Neural cell (in vitro differentiated cells): ENCODE results near the gene PXMP2. TPM values are rescaled to one million over a fixed set of nuclear protein-coding genes. Genes with fewer than 3 reads are reported as not detected.
"Not testable (repeated sequence)": the region's sequence is repeated elsewhere in the genome, so short reads cannot be mapped to it uniquely, and the experiment has no call there.

ENCODE experiments used
- H2AFZ ChIP-seq: fragments of 200-600, 300-800 bp; sonication (generic), shearing (Covaris generic); 2 replicates; pipeline ENCODE4 v1.6.0; 2014; ENCODE audit warnings: low read depth, mild to moderate bottlenecking, antibody characterized with exemption, low read length, moderate library complexity
- H3F3A ChIP-seq: fragments of 200-600 bp; shearing (Covaris generic); 2 replicates; pipeline ENCODE4 v1.6.1; 2016; ENCODE audit warnings: mild to moderate bottlenecking, moderate library complexity, mixed read lengths, antibody characterized with exemption, low read length; ENCODE audit not compliant: insufficient read depth, poor library complexity, severe bottlenecking
- H3K27ac ChIP-seq: fragments of 200-600, 300-800 bp; sonication (generic), shearing (Covaris generic); 2 replicates; pipeline ENCODE4 v1.5.1; 2014; ENCODE audit warnings: mild to moderate bottlenecking, low read length, moderate library complexity
- H3K27me3 ChIP-seq: fragments of 300-800, 200-600 bp; sonication (generic), shearing (Covaris generic); 2 replicates; pipeline ENCODE4 v1.6.0; 2014; ENCODE audit warnings: mild to moderate bottlenecking, low read depth, low read length, moderate library complexity; ENCODE audit not compliant: insufficient read depth
- H3K36me3 ChIP-seq: fragments of 300-800, 200-600 bp; sonication (generic), shearing (Covaris generic); 2 replicates; pipeline ENCODE4 v1.5.1; 2014; ENCODE audit warnings: mild to moderate bottlenecking, antibody characterized with exemption, low read length, moderate library complexity; ENCODE audit not compliant: insufficient read depth
- H3K4me2 ChIP-seq: fragments of 300-800, 200-600 bp; sonication (generic), shearing (Covaris generic); 2 replicates; pipeline ENCODE4 v1.6.0; 2014; ENCODE audit warnings: mild to moderate bottlenecking, low read length
- H3K4me3 ChIP-seq: fragments of 300-800, 200-600 bp; sonication (generic), shearing (Covaris generic); 2 replicates; pipeline ENCODE4 v1.5.1; 2014; ENCODE audit warnings: mild to moderate bottlenecking, low read length, moderate library complexity
- H3K79me2 ChIP-seq: fragments of 200-600 bp; shearing (Covaris generic); replicated peaks from 2 replicates; pipeline ENCODE4 v1.6.0; 2014; ENCODE audit warnings: mild to moderate bottlenecking, low read length, moderate library complexity; ENCODE audit not compliant: insufficient read depth
- H3K9ac ChIP-seq: fragments of 300-800, 200-600 bp; sonication (generic), shearing (Covaris generic); 2 replicates; pipeline ENCODE4 v1.6.1; 2016; ENCODE audit warnings: mild to moderate bottlenecking, low read length, mixed read lengths
- H3K9me2 ChIP-seq: fragments of 200-600 bp; shearing (Covaris generic); 2 replicates; pipeline ENCODE4 v1.6.1; 2016; ENCODE audit warnings: mild to moderate bottlenecking, low read length, mixed read lengths; ENCODE audit not compliant: insufficient read depth
- H3K9me3 ChIP-seq: fragments of 200-600, 300-800 bp; sonication (generic), shearing (Covaris generic); 2 replicates; pipeline ENCODE4 v1.6.1; 2016; ENCODE audit warnings: mild to moderate bottlenecking, mixed run types, low read length, moderate library complexity, mixed read lengths
- H4K20me1 ChIP-seq: fragments of 200-600 bp; shearing (Covaris generic); 2 replicates; pipeline ENCODE4 v1.6.1; 2016; ENCODE audit warnings: mild to moderate bottlenecking, mixed run types; ENCODE audit not compliant: insufficient read depth
- EP300 ChIP-seq: fragments of 450-650 bp; conservative IDR thresholded peaks from 2 replicates; pipeline ENCODE4 v1.6.1; 2014; ENCODE audit warnings: antibody characterized with exemption, mild to moderate bottlenecking, moderate library complexity; ENCODE audit not compliant: poor library complexity, severe bottlenecking
- EZH2 ChIP-seq: fragments of 200-600, 300-800 bp; shearing (Covaris generic), sonication (generic); IDR thresholded peaks from 2 replicates; pipeline ENCODE4 v1.6.1; 2014; ENCODE audit warnings: antibody characterized with exemption, low read length, borderline replicate concordance, mild to moderate bottlenecking; ENCODE audit not compliant: insufficient read depth, poor library complexity, severe bottlenecking
- MXI1 ChIP-seq: fragments of 450-650 bp; conservative IDR thresholded peaks from 2 replicates; pipeline ENCODE4 v1.6.1; 2014; ENCODE audit warnings: antibody characterized with exemption, mild to moderate bottlenecking; ENCODE audit not compliant: poor library complexity, severe bottlenecking
- POLR2AphosphoS5 ChIP-seq: IDR thresholded peaks from 2 replicates; pipeline ENCODE4 v1.6.1; 2012
- RAD21 ChIP-seq: fragments of 450-650 bp; conservative IDR thresholded peaks from 2 replicates; pipeline ENCODE4 v1.6.1; 2014; ENCODE audit warnings: antibody characterized with exemption, mild to moderate bottlenecking, moderate library complexity
- SMC3 ChIP-seq: fragments of 450-650 bp; conservative IDR thresholded peaks from 2 replicates; pipeline ENCODE4 v1.6.1; 2014; ENCODE audit warnings: antibody characterized with exemption, mild to moderate bottlenecking, moderate library complexity; ENCODE audit not compliant: poor library complexity
- TAF1 ChIP-seq: IDR thresholded peaks from 2 replicates; pipeline ENCODE4 v1.6.1; 2012; ENCODE audit warnings: low read depth
- polyA plus RNA-seq: library from polyadenylated mRNA; depleted of rRNA; stranded (reverse); fragments of >200 nt; gene quantifications from 2 replicates; pipeline ENCODE4 v1.2.3, GENCODE V29; 2014
- TF ChIP-seq, protein P1 (sequence below): IDR thresholded peaks from 2 replicates; pipeline ENCODE4 v1.6.1; 2012; ENCODE audit warnings: borderline replicate concordance
- TF ChIP-seq, protein P2 (sequence below): fragments of 450-650 bp; IDR thresholded peaks from 2 replicates; pipeline ENCODE4 v1.5.1; 2014; ENCODE audit warnings: antibody characterized with exemption, mild to moderate bottlenecking, moderate library complexity; ENCODE audit not compliant: poor library complexity, severe bottlenecking

PXMP2 gene
- polyA plus RNA-seq, 1 donor from 2014 or later = 95.8 TPM

DNA sequence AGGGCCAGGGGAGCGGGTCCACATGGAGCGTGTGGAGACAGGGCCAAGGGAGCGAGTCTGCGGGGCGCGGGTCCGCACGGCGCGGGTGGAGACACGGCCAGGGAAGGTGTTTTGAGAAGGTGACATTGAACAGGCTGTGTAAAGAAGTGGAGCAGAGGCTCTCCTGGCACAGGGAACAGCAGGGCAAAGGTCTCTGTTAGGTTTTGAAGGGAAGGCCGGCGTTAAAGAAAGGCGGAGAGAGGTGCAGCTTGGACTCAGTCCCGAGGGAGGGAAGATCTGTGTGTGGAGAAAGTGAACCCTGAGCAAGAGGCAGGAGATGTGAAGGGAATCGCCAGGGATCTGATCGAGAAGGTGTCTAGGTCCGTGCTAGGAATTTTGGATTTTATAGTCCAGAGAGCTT lies 1.8 kb downstream of the PXMP2 start:
- Histone ChIP-seq H3K9ac (no peak overlapping the region), H3F3A (no peaks in the 10 kb centered on the region), H3K27me3 (peaks cover 3% of the 10 kb centered on the region), H3K9me3 (no peaks in the 10 kb centered on the region), H3K4me2 (no peak overlapping the region), H3K79me2 (peaks cover 9% of the 10 kb centered on the region), H3K4me3 (peak overlapping the region; percentile 60), H4K20me1 (no peaks in the 10 kb centered on the region), H2AFZ (no peak overlapping the region), H3K27ac (no peak overlapping the region), H3K36me3 (no peaks in the 10 kb centered on the region), H3K9me2 (no peaks in the 10 kb centered on the region)
- no peak for TF ChIP-seq MXI1
- no peak for TF ChIP-seq POLR2AphosphoS5
- no peak for TF ChIP-seq EZH2
- TF ChIP-seq, protein P1, sequence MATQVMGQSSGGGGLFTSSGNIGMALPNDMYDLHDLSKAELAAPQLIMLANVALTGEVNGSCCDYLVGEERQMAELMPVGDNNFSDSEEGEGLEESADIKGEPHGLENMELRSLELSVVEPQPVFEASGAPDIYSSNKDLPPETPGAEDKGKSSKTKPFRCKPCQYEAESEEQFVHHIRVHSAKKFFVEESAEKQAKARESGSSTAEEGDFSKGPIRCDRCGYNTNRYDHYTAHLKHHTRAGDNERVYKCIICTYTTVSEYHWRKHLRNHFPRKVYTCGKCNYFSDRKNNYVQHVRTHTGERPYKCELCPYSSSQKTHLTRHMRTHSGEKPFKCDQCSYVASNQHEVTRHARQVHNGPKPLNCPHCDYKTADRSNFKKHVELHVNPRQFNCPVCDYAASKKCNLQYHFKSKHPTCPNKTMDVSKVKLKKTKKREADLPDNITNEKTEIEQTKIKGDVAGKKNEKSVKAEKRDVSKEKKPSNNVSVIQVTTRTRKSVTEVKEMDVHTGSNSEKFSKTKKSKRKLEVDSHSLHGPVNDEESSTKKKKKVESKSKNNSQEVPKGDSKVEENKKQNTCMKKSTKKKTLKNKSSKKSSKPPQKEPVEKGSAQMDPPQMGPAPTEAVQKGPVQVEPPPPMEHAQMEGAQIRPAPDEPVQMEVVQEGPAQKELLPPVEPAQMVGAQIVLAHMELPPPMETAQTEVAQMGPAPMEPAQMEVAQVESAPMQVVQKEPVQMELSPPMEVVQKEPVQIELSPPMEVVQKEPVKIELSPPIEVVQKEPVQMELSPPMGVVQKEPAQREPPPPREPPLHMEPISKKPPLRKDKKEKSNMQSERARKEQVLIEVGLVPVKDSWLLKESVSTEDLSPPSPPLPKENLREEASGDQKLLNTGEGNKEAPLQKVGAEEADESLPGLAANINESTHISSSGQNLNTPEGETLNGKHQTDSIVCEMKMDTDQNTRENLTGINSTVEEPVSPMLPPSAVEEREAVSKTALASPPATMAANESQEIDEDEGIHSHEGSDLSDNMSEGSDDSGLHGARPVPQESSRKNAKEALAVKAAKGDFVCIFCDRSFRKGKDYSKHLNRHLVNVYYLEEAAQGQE = no peak

DNA sequence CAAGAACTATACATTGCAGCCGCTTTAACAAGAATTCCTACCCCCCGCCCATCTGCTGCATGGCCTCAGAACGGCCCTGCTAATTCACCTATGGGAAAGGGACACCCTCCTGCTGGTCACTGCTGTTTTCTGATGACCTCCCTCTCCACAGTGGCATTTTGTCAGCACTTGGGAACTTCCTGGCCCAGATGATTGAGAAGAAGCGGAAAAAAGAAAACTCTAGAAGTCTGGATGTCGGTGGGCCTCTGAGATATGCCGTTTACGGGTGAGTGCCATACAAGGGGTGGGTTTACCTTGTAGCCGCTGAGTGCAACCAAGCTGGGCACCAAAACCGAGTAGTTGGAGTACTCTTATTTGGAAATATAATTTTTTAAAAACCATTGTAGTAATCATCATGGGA lies 2.7 kb downstream of the PXMP2 start:
- Histone ChIP-seq H4K20me1 (no peaks in the 10 kb centered on the region), H2AFZ (no peak overlapping the region), H3K79me2 (peaks cover 8% of the 10 kb centered on the region), H3K9me2 (no peaks in the 10 kb centered on the region), H3F3A (no peaks in the 10 kb centered on the region), H3K9me3 (no peaks in the 10 kb centered on the region), H3K36me3 (no peaks in the 10 kb centered on the region), H3K4me3 (no peak overlapping the region), H3K4me2 (no peak overlapping the region), H3K27ac (no peak overlapping the region), H3K9ac (no peak overlapping the region), H3K27me3 (peaks cover 3% of the 10 kb centered on the region)
- TF ChIP-seq, protein P1 = no peak
- TF ChIP-seq, protein P2, sequence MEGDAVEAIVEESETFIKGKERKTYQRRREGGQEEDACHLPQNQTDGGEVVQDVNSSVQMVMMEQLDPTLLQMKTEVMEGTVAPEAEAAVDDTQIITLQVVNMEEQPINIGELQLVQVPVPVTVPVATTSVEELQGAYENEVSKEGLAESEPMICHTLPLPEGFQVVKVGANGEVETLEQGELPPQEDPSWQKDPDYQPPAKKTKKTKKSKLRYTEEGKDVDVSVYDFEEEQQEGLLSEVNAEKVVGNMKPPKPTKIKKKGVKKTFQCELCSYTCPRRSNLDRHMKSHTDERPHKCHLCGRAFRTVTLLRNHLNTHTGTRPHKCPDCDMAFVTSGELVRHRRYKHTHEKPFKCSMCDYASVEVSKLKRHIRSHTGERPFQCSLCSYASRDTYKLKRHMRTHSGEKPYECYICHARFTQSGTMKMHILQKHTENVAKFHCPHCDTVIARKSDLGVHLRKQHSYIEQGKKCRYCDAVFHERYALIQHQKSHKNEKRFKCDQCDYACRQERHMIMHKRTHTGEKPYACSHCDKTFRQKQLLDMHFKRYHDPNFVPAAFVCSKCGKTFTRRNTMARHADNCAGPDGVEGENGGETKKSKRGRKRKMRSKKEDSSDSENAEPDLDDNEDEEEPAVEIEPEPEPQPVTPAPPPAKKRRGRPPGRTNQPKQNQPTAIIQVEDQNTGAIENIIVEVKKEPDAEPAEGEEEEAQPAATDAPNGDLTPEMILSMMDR = no peak
- TF ChIP-seq RAD21 (no peak), MXI1 (no peak), EP300 (no peak), POLR2AphosphoS5 (no peak), TAF1 (no peak), EZH2 (no peak), SMC3 (no peak)

DNA sequence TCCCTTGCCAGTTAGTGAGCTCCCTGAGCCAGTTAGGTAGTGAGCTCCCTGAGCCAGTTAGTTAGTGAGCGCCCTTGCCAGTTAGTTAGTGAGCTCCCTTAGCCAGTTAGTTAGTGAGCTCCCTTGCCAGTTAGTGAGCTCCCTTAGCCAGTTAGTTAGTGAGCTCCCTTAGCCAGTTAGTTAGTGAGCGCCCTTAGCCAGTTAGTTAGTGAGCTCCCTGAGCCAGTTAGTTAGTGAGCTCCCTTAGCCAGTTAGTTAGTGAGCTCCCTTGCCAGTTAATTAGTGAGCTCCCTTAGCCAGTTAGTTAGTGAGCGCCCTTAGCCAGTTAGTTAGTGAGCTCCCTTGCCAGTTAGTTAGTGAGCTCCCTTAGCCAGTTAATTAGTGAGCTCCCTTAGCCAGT lies 4.6 kb downstream of the PXMP2 start:
- H3K79me2 ChIP-seq, H3K4me3 ChIP-seq, H3K27ac ChIP-seq, H3K36me3 ChIP-seq, H3K4me2 ChIP-seq, H3K27me3 ChIP-seq, H2AFZ ChIP-seq, H3K9ac ChIP-seq, H3F3A ChIP-seq, H4K20me1 ChIP-seq, H3K9me3 ChIP-seq, H3K9me2 ChIP-seq: not testable (repeated sequence)

DNA sequence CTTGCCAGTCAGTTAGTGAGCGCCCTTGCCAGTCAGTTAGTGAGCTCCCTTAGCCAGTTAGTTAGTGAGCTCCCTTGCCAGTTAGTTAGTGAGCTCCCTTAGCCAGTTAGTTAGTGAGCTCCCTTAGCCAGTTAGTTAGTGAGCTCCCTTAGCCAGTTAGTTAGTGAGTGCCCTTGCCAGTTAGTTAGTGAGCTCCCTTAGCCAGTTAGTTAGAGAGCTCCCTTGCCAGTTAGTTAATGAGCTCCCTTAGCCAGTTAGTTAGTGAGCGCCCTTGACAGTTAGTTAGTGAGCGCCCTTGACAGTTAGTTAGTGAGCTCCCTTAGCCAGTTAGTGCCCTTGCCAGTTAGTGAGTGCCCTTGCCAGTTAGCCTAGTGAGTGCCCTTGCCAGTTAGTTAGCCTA lies 7.5 kb downstream of the PXMP2 start:
- H4K20me1 ChIP-seq, H3K9me2 ChIP-seq, H3K4me2 ChIP-seq, H3K4me3 ChIP-seq, H2AFZ ChIP-seq, H3F3A ChIP-seq, H3K9ac ChIP-seq, H3K79me2 ChIP-seq, H3K36me3 ChIP-seq, H3K27me3 ChIP-seq, H3K27ac ChIP-seq, H3K9me3 ChIP-seq: not testable (repeated sequence)
